HG02981 (cell line): Measurements from ENCODE around the gene CFP.
"Not testable (repeated sequence)": the region's sequence is repeated elsewhere in the genome, so short reads cannot be mapped to it uniquely, and the experiment has no call there.

Source experiments
- ATAC-seq: cut with Tn5 transposase; IDR thresholded peaks from one replicate; pipeline ENCODE4 v1.9.1; 2021; ENCODE audit warnings: mild to moderate bottlenecking, moderate library complexity; ENCODE audit not compliant: unreplicated experiment

Gene CFP

GRCh38 chrX:47629419-47630200 lies at the start of gene CFP:
Gene CFP, minus strand, starts transcription at chrX:47629930. Its CDS starts 86 bp downstream, at chrX:47629844.
- no peak for ATAC-seq

- not testable (repeated sequence) for ATAC-seq
Measured at GRCh38 chrX:47675959-47676859, 46.5 kb upstream of the CFP start.

GRCh38 chrX:47674776-47675175 lies 45.0 kb upstream of the CFP start:
- ATAC-seq = no peak

GRCh38 chrX:47665797-47666196 lies 36.1 kb upstream of the CFP start:
- ATAC-seq = not testable (repeated sequence)

GRCh38 chrX:47664737-47665136 lies 35.0 kb upstream of the CFP start:
- no peak for ATAC-seq

- ATAC-seq = no peak
Measured at GRCh38 chrX:47662144-47662657, 32.5 kb upstream of the CFP start.

GRCh38 chrX:47661539-47661938 lies 31.8 kb upstream of the CFP start:
- no peak for ATAC-seq

- ATAC-seq = no peak
Measured at GRCh38 chrX:47659421-47659726, 29.6 kb upstream of the CFP start.

GRCh38 chrX:47658684-47659420 lies 29.1 kb upstream of the CFP start, which contains the start of gene UXT:
Gene UXT, minus strand, starts transcription at chrX:47659180. Its CDS starts 253 bp downstream, at chrX:47658927.
- peak; percentile 81 for ATAC-seq

GRCh38 chrX:47658301-47658683 lies 28.6 kb upstream of the CFP start:
- no peak for ATAC-seq

- ATAC-seq = no peak
Measured at GRCh38 chrX:47651043-47651905, 21.5 kb upstream of the CFP start.

GRCh38 chrX:47650164-47651042 lies 20.7 kb upstream of the CFP start, which contains the start of gene ELK1:
Gene ELK1, minus strand, starts transcription at chrX:47650563. Its CDS starts 9,122 bp downstream, at chrX:47641441.
- peak; percentile 90 for ATAC-seq

- no peak for ATAC-seq
Measured at GRCh38 chrX:47649781-47650163, 20.0 kb upstream of the CFP start.

- no peak for ATAC-seq
Measured at GRCh38 chrX:47649271-47649670, 19.5 kb upstream of the CFP start.

GRCh38 chrX:47648376-47648775 lies 18.6 kb upstream of the CFP start:
- ATAC-seq = no peak

- ATAC-seq = no peak
Measured at GRCh38 chrX:47646636-47647035, 16.9 kb upstream of the CFP start.

- ATAC-seq = no peak
Measured at GRCh38 chrX:47645530-47645929, 15.8 kb upstream of the CFP start.

- no peak for ATAC-seq
Measured at GRCh38 chrX:47644557-47645091, 14.9 kb upstream of the CFP start.

- no peak for ATAC-seq
Measured at GRCh38 chrX:47643926-47644325, 14.2 kb upstream of the CFP start.
